SH-SY5Y (cell line): ENCODE measurements around the gene SMARCA2.

ENCODE experiments used
- GATA2 ChIP-seq: IDR thresholded peaks from 2 replicates; pipeline ENCODE4 v1.6.1; 2011; ENCODE audit warnings: mild to moderate bottlenecking, low read depth, low read length
- GATA3 ChIP-seq: IDR thresholded peaks from 2 replicates; pipeline ENCODE4 v1.6.1; 2011; ENCODE audit warnings: low read depth, mild to moderate bottlenecking, low read length, moderate library complexity

- TF ChIP-seq GATA2 (no peak), GATA3 (no peak)
Observed at GRCh38 chr9:2174306-2174705, 159.2 kb downstream of the SMARCA2 start.
